Heart right ventricle (tissue), 16 donors: ENCODE data around the gene C1QTNF6. TPM values are rescaled to one million over a fixed set of nuclear protein-coding genes. Genes with fewer than 3 reads are reported as not detected.
A peak's percentile ranks its signal among the peaks of the same experiment; 100 is the strongest.

Source experiments
- ATAC-seq, 8 donors: fragments of 200-7000 bp; cut with Tn5 transposase; one replicate each; pipeline ENCODE4 v1.9.1; 2020; ENCODE audit warnings: mild to moderate bottlenecking in 8 of 8, moderate library complexity in 8 of 8, moderate number of reproducible peaks in 1 of 8
- DNase-seq, 2 donors: peaks; one replicate each; pipeline ENCODE4 v3.0.0-alpha.2; 2020
- H3K27ac ChIP-seq, 10 donors: fragments of 200-600 bp; sonication (generic) in 2 of 10; one replicate each; pipeline versions ENCODE4 v1.5.0 to v1.8.0; 2020 to 2022; ENCODE audit warnings: mild to moderate bottlenecking in 3 of 10
- H3K27me3 ChIP-seq, 7 donors: fragments of 200-600 bp; one replicate each; pipeline ENCODE4 v1.8.0; 2021 to 2022; ENCODE audit warnings: mild to moderate bottlenecking in 2 of 7
- H3K36me3 ChIP-seq, 9 donors: fragments of 200-600 bp; sonication (generic) in 1 of 9; one replicate each; pipeline versions ENCODE4 v1.5.0 to v1.8.0; 2020 to 2022; ENCODE audit warnings: mild to moderate bottlenecking in 2 of 9
- H3K4me1 ChIP-seq, 9 donors: fragments of 200-600 bp; sonication (generic) in 1 of 9; one replicate each; pipeline versions ENCODE4 v1.5.0 to v1.8.0; 2020 to 2022; ENCODE audit warnings: mild to moderate bottlenecking in 4 of 9
- H3K4me3 ChIP-seq, 10 donors: fragments of 200-600 bp; sonication (generic) in 2 of 10; one replicate each; pipeline versions ENCODE4 v1.5.0 to v1.8.0; 2020 to 2022; ENCODE audit warnings: mild to moderate bottlenecking in 7 of 10, moderate library complexity in 2 of 10
- H3K9me3 ChIP-seq, 11 donors: fragments of 200-600 bp in 10 of 11; sonication (generic) in 2 of 11; one replicate each; pipeline versions ENCODE4 v1.5.0 to v1.8.0; 2013 to 2022; ENCODE audit warnings: mild to moderate bottlenecking in 2 of 11, control low read depth in 1 of 11, moderate library complexity in 1 of 11
- WGBS, 2 donors: extraction: QIAGEN DNeasy Blood & Tissue Kit; methylation state at CpG; one replicate each; pipeline ENCODE4 v1.1.7; 2013; ENCODE audit warnings: inconsistent platforms in 1 of 2; 5-methylcytosine and 5-hydroxymethylcytosine counted together
- intact Hi-C, 10 donors: fragments of 100-400 bp; cut with DNase I; formaldehyde crosslinking; loops; one replicate each; pipeline versions ENCODE4 v1.11.1 to v1.14.2; 2022
- long read RNA-seq, 3 donors: library from polyadenylated mRNA; unstranded; transcript quantifications; one replicate each; pipeline ENCODE4 v2.0.0, GENCODE V29; 2020 to 2021
- polyA plus RNA-seq, 2 donors: library from polyadenylated mRNA; stranded (reverse); fragments of 200-250 nt; gene quantifications; one replicate each; pipeline ENCODE4 v1.2.3, GENCODE V29; 2013
- total RNA-seq, 10 donors: library from RNA; stranded (reverse); fragmentation: NEBNext Ultra II Directional in 3 of 10; extraction: Animal tissue kit (Norgen Biotek cat#: 25700) in 3 of 10; gene quantifications; one replicate each; pipeline versions ENCODE4 v1.2.1 to v1.2.4, GENCODE V29; 2021 to 2023
- TF ChIP-seq, protein P1 (sequence below), 9 donors: fragments of 200-600 bp; sonication (generic) in 2 of 9; IDR thresholded peaks; one replicate each; pipeline versions ENCODE4 v1.5.0 to v1.8.0; 2021 to 2022; ENCODE audit warnings: antibody characterized with exemption in 9 of 9, mild to moderate bottlenecking in 5 of 9, moderate library complexity in 1 of 9
- donor health status: Arrhythmogenic right ventricular cardiomyopathy.
- donor health status: ischemic (EF 13 %, LVEDD 7.1; RV severe dilation, severe dysfunction).
- donor health status: healthy with polysubstance abuse.
- donor health status: DM: no; HTN: yes; CAD: no.
- donor health status: DM: no; HTN: no; CAD: no.
- donor health status: ischemic (EF 25% LVEDD 6.9; RV normal size, moderate dysfunction).
- donor health status: ischemic (EF 25% LVEDD 5.7; RV mildly dilated, moderate dysfunction).
- donor health status: healthy.
- donor health status: DM: yes; HTN: yes; CAD: no.
- donor health status: Ischemic cardiomyopathy.
- donor health status: ischemic (EF 35%, LVEDD 5.7; RV mildly dilated, moderate dysfunction).
- donor health status: nonischemic (EF 11% LVEDD 7.7; RV severe dilation, severe dysfunction).
- donor health status: DM: yes; HTN: yes; CAD: no.
- donor health status: PGD.
- donor health status: ischemic (EF 29% LVEDD 5.4; RV normal size, mild dysfunction).
- donor health status: nonischemic (EF 23%, LVEDD 6.1; RV moderate dilation, normal function).

C1QTNF6 gene
- 1 to 10 TPM in 8 of 10 donors, under 1 TPM in 2; 0.51 to 6.4 (median 1.4) TPM for total RNA-seq
- 1 to 10 TPM; 2.9 to 4.1 TPM for polyA plus RNA-seq
- long read RNA-seq, donor 1, partial matches to known transcripts = 0 of 1 reads
- long read RNA-seq, donor 1, other reads (novel, unspliced or antisense) = 1 of 1 reads
- long read RNA-seq, donor 2, partial matches to known transcripts = 0 of 2 reads
- long read RNA-seq, donor 2, other reads (novel, unspliced or antisense) = 1 of 2 reads
- long read RNA-seq, donor 3, partial matches to known transcripts = 0 of 2 reads
- long read RNA-seq, donor 3, other reads (novel, unspliced or antisense) = 1 of 2 reads

GRCh38 chr22:37187891-37188761 is at the start of gene C1QTNF6:
Gene C1QTNF6, minus strand, starts transcription at chr22:37188247. Its CDS starts 34 bp downstream, at chr22:37188213.
- peaks cover 18 to 66% (median 44%) of the 10 kb centered on the region in 9 donors for H3K4me1 ChIP-seq
- H3K9me3 ChIP-seq = no peaks in the 10 kb centered on the region
- no peaks in the 10 kb centered on the region for H3K27me3 ChIP-seq
- H3K36me3 ChIP-seq = peaks cover 0 to 9% (median 0%) of the 10 kb centered on the region in 9 donors
- 26 to 31% methylated on average over 17 of the region's 17 CpGs for WGBS, 2 donors
- peak within 1 kb of the TSS; percentile 79 to 92 (median 86) for H3K27ac ChIP-seq
- ATAC-seq (peak; percentile 68 to 90 (median 78)), DNase-seq (peak in 1 of 2 donors; percentile 66)
- intact Hi-C loops = no loop called here
- TF ChIP-seq, protein P1, sequence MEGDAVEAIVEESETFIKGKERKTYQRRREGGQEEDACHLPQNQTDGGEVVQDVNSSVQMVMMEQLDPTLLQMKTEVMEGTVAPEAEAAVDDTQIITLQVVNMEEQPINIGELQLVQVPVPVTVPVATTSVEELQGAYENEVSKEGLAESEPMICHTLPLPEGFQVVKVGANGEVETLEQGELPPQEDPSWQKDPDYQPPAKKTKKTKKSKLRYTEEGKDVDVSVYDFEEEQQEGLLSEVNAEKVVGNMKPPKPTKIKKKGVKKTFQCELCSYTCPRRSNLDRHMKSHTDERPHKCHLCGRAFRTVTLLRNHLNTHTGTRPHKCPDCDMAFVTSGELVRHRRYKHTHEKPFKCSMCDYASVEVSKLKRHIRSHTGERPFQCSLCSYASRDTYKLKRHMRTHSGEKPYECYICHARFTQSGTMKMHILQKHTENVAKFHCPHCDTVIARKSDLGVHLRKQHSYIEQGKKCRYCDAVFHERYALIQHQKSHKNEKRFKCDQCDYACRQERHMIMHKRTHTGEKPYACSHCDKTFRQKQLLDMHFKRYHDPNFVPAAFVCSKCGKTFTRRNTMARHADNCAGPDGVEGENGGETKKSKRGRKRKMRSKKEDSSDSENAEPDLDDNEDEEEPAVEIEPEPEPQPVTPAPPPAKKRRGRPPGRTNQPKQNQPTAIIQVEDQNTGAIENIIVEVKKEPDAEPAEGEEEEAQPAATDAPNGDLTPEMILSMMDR (IDR thresholded peaks at IDR 0.05) = no peak
- H3K4me3 ChIP-seq = peak within 1 kb of the TSS in 9 of 10 donors; percentile 25 to 55 (median 48)

- peaks cover 0 to 91% (median 0%) of the 10 kb centered on the region in 9 donors for H3K4me1 ChIP-seq
- TF ChIP-seq, protein P1 (IDR thresholded peaks at IDR 0.05) = no peak
- ATAC-seq = no peak
- H3K4me3 ChIP-seq = no peak overlapping the region
- H3K27me3 ChIP-seq = peaks cover 0 to 95% (median 81%) of the 10 kb centered on the region in 7 donors
- 93% methylated on average over 3 of the region's 3 CpGs for WGBS, 2 donors
- peak overlapping the region in 1 of 10 donors; percentile 71 for H3K27ac ChIP-seq
- H3K36me3 ChIP-seq = peaks cover 0 to 75% (median 0%) of the 10 kb centered on the region in 9 donors
- intact Hi-C loops = no loop called here
- no peak for DNase-seq
- H3K9me3 ChIP-seq = no peaks in the 10 kb centered on the region
Observed at GRCh38 chr22:37235897-37236607, 48.0 kb upstream of the C1QTNF6 start.

DNA sequence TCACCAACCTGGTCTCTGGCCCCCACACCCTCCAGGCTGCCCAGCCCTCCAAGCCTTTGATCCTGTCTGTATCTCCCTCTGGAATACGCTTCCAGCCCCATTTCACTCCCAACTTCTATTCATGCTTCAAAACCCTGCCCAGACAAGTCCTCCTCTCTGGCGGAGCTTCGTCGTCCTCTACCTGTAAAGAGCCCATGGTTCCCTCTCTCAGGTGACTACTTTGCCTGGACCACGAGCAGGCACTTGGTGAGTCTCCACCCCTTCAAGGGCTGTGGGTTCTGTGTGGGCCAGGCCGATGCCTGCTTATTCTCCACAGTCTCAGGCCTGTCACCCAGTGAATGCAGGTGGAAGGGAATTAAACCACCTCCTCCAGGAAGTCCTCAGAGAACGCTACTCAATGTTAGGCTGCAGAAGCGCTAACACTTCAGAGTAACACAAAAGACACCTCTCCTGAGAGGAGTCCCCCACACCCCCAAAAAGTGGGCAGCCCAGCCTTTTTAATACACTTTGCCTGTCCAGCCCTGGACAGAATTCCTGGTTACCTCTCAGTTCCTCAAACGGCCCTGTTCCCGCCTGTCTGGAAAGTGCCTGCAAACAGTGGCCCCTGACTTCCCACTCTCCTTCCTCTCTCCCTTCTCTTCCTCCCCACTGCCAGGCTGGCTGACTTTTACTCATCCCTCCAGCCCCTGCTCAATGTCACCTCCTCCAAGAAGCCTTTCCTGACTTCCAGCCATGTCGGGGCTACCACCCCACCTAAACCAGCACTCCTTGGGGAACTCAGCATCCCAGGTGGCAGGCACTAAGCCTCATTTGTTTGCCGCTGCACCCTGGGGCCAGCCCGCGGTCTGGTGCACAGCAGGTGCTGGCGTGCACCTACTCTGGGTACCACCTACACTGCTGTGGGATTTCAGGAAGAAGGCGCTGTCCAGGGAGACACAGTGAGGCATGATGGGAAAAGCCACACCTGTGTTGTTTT is 47.0 kb upstream of the C1QTNF6 start:
- no peak for DNase-seq
- intact Hi-C loops = no loop called here
- peaks cover 0 to 69% (median 0%) of the 10 kb centered on the region in 9 donors for H3K36me3 ChIP-seq
- H3K4me3 ChIP-seq = no peak overlapping the region
- WGBS, 2 donors = 84 to 86% methylated on average over 16 of the region's 16 CpGs
- peak overlapping the region in 1 of 10 donors; percentile 26 for H3K27ac ChIP-seq
- H3K9me3 ChIP-seq = no peaks in the 10 kb centered on the region
- no peak for ATAC-seq
- peaks cover 0 to 91% (median 0%) of the 10 kb centered on the region in 9 donors for H3K4me1 ChIP-seq
- peaks cover 0 to 93% (median 73%) of the 10 kb centered on the region in 7 donors for H3K27me3 ChIP-seq
- TF ChIP-seq, protein P1 (IDR thresholded peaks at IDR 0.05) = no peak
